AG08396 (cell line): Measurements from ENCODE around the gene ATG7.
A peak's percentile ranks its signal among the peaks of the same experiment; 100 is the strongest.

Experiments used
- DNase-seq: peaks from one replicate; pipeline ENCODE4 v3.0.0; 2012; ENCODE audit warnings: low spot score, mixed read lengths

Gene ATG7

DNA sequence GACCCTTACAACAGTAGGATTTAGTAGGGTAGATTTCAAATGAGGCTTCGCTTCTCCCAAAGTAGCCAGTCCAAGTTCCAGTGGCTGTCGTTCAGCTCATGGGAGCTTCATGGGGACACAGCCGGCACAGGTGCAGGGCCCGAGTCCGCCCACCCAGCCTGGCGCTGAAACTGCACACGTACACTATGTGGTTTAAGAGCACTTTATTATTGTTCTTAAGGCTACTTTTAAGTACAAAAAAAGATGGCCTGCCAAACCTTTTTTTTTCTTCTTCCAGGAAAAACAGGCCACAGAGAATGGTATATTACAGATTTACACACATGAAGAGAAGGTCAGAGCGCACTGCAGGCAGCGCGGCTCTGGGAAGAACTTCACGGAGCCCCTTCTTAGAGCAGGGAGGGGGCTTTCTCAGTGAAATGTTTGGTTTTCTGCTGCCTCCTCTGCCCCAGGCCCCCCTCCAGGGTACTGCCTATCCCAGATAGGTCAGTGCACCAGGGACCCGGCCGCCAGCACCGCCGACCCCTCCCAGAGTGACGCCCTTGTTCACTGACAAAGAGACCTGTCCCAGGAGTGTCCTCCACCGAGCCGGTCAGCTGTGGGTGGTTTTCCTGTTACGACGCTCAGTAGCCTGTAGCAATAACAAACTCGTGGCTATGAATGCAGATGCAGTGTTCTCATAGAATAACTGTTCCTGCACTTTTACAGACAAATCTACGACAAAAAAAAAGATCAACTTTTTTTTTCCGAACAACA is 283.9 kb downstream of the ATG7 start:
- DNase-seq, result no peak

DNA sequence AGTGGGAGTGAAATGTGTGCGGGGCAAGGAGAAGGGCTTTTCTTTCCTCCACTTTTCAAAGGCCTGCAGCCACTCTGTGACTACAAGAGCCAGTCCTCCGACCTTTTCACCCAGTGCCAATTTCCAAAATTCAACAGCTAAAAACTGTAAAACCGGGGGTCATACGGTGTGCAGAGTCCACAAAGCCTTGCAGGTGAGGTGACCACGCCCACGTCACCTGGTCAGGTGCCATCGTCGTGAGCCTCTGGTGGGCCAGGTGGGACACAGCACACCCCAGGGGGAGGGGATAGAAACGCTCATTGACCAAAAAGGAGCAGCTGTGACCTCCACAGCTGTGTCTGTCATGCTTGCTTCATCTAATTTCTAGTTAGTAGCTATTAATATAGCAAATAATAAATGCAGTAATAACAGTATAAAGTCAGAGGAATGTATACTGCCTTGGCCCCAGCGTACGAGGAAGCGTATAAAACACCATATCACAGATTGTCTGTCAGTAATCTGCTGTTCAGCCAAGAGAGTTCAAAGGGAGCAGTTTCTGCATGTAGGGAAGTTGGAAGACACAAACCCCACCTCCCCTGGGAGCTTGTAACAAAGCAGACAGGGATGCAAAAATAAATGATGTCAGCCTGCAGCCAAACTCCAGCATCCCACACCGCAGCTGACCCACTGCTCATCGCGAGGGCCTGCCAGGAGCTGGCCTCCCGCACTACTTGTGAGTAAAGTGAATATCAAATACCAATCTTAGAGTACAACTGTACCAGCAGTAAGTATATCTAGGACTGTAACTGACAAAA is 284.9 kb downstream of the ATG7 start:
- DNase-seq, result peak; percentile 70

DNA sequence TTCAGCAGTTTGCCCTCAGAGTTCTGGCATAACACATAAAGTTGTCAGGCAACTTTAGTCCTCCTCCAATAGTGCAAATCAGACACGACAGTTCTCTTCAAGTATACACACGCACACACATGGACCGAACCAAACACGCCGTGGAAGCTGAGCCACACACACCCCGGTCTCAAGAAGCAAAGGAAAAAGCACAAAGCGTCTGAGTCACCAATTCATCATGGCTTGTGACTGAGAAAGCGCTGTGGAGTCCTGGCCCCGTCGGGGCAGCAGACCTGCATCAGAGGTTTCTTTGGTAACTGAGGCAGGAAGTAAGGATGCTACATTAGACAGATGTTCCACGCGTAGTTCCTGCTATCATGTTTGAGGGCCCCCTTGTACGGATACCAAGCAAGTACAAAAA is 285.8 kb downstream of the ATG7 start:
- DNase-seq, result peak; percentile 88

DNA sequence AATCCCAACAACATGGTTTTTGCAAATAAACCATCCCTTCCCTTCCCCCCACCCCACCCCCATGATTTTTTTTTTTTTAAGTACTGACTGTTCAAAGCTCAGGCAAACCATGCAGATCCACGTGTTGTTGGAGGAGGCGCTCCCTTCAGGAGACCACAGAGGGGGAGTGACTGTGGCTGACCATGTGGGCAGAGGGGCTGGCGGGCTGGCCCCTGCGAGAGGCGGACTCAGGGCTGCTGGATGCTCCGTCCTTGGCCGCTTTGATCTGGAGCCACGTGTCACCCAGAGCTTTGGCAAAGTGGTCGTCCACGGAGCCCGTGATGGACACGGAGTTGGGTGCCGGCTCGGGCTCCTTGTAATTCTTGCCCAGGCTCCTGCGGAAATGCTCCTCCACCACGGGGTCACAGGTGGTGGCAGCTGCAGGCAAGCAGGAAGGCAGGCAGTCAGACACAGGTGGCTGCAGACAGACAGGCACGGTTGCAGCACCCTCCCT is 286.3 kb downstream of the ATG7 start:
- DNase-seq, result no peak

DNA sequence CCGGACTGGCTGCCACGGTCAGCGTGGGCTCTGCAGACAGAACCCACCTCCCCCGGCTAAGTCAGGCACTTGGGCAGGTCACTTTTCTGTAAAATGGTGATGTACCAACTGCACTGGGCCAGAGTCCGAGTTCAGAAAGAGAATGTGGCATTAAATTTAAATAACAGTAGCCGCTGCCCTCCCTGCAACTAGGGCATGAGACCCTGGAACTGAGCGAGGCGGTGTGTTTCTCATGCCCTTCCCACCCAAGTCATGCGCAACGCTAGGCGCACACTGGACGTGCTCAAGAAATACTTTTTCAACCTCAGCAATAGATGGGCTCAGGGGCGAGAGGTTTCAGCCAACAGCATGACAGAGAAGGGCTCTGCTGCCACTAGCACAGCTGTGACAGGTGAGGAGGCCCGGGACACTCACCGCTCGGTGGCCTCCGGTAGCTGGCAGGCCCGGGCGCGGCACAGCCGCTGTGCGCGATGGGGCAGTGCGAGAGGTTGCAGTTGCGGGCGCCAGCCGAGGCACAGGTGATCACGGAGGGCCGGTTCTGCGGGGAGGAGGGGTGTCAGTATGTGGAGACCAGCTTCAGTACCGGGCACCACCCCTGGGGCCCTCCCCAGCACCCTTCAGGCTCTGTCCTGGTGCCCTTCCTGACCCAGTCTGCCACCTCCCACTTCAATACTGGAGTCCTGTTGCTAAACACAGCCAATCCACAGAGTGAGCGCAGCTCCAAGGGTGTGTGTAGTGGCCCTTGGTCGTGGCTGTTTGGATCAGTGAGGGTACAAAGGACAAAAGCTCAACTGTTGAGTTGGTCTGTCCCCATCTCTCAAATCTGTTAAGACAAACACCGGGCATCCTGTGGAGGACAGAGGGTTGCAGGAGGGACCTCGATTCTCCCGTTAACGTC is 287.0 kb downstream of the ATG7 start:
- DNase-seq, result no peak

DNA sequence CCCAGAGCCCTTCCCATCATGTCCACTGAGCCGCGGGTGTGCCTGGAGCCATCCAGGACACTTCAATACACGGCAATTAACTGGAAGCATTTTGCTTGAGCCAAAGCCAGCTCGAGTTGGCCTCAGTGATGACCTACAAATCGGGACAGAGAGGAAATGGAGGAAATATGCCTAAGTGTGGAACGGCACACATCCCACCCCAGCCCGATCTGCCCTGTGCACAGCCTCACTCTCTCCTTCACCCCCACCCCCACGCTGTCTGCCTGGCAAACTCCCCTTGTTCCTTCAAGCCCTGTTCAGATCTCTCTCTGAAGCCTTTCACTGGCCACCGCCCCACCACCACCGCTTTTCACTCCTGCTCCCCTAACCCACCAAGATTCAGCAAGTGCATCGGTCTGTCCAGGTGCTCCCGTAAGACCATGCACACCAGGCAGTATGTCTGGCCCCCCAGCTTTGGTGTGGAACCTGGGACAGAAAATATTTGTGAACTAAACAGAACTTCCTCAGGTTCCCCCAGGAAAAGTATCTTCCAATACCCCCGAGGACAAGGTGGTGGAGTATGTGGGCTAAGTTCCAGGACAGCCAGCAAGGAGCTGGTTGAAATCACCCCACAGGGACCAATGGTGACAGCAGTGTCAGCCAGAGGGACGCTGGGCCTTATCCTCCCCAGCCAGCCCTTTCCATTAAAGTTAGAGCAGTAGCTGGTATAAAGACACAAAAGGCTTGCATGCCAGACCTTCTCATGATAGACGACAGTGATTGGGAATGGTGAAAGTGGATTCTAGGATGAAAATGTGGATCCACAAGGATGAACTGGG is 287.8 kb downstream of the ATG7 start:
- no peak for DNase-seq

DNA sequence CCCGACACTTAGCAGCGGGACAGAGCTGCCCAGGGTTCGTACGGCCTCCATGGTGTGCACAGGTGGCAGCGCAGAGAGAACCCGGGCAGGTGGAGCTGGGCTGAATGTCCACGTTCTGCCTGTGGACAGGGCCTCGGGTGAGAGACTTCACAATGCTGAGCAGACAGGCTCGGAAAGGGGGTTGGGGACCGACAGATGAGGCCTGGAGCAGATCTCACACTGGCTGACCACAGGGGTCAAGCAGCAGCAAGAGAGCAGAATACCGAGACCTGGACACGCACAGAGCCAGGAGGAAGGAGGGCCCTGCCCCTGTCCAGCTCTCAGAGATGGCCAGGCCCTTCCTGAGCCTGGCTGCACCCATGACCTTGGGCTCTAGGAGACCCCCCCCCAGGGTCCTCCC is 288.5 kb downstream of the ATG7 start:
- no peak for DNase-seq

DNA sequence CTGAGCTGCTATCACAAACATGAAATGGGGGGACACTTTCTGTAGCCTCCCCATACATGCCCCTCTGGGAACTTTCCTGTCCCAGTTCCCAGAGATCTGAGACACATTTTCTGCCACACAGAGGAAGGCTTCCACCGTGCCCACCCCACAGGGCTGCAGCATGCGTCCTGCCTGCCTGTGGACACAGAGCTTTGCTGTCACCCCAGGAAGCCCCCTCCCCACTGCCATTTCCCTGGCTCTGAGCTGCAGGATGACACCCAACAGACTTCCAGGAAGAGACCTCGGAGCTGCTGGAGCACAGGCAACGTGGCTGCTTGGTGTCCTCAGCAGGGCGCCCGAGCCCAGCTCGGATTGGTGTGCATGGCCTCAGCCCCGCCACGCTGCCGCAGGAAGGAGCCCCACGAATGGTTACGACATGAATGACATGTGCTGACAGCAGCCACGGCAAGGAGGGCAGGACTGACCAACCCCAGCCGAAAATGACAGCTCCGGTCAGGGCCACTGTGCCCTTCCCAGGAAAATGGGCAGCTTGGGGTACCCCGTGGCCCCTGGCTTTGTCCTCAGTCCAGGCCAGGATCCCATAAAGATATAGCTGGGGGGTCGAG is 290.2 kb downstream of the ATG7 start:
- DNase-seq, result no peak

DNA sequence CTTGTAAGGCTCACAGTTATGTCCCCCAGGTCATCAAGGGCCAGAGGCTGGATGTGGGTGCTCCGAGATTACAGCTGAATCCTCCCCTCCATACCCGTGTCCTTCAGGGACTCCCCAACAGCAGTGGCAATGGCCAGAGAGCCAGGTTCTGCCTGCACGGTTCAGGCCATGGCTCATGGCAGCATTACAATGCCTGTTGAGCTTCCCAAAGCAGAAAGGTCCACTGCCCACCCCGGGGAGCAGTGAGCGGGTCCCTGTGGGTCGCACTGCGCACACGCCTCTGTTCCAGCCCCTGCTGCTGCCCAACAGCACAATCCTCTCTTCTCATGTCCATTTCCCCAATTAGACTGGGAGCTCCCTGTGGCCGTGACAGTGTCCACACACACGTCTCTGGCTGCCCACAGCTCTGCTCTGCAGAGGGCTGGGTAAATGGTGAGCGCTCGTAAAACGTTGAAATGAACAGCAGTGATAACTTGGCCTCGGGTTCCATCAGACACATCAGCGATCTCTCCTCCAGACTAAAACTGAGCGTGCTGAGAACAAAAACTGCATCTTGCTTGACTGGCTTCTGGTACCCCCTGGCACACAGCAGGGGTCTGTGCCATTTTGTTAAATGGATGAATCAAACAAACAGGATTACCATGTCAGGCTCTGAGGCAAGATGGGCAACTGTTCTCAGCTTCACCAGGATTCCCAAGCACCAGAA is 291.1 kb downstream of the ATG7 start:
- no peak for DNase-seq

DNA sequence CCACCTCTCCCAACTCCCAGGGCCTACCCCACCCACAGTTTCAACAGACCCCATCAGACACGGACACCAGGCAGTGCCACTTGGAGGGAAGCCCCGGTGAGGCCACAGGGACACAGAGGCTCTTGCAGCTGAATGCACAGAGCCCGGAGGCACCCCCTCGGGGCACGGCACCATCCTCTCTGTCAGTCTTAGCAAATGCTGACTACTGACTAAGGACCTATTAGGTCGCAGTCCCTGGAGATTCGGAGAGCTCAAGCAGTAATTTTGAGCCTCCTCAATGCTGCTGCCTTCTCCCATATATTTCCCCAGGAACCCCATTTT is 291.6 kb downstream of the ATG7 start:
- DNase-seq, result no peak

DNA sequence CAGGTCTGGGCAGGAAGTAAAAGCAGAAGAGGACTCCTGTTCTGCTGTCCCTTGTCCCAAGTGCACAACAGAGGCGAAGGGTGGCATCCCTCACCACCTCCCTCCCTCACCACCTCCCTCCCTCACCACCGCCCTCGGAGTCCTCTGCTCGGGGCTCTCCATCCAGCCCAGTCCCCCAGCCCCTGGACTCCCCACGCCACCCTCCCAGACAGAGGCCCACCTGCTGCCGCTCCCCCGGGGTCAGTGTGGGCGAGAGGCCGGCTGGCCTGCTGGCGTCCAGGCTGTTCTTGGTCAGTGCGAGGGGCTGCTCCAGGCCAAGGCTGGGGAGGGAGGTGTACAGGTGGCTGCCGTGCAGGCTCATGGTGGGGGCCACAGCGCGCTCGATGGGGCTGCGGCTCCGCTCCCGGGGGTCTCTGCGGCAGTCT is 292.4 kb downstream of the ATG7 start:
- DNase-seq, result no peak

DNA sequence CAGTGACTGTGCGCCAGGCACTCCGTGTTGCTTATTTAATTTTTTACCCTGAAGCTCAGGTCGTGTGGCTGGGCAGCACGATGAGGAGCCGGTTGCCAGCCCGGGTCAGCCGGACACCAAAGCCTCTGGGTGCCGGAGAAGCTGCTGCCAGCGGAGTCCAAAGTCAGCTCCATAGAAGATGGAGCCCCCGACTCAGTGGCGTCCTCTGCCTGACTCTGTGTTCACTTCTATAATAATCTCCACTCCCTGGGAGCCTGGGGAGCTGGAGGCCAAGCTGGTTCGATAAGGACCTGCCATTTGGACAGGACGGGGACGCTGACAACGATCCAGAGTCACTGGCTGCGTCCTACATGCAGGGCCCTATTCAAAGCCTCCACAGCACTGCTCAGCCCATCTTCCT is 292.9 kb downstream of the ATG7 start:
- no peak for DNase-seq

DNA sequence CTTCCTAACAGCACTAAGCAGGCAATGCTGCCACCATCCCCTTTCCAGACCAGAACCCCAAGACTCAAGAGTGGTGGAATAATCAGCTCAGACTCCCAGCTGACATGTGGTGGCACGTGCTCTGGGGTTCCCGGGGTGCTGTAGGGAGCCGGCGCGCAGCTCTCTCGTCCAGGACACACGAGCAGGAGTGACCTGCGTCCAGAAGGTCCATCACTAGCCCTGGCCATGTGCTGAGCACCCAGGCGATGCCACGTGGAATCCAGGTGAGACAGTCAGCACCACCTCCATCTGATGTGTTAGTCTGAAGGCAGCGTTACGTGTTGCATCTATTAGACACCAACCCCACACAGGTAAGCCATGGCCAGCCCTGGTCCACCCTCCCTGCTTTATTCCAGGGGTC is 293.3 kb downstream of the ATG7 start:
- DNase-seq, result no peak

DNA sequence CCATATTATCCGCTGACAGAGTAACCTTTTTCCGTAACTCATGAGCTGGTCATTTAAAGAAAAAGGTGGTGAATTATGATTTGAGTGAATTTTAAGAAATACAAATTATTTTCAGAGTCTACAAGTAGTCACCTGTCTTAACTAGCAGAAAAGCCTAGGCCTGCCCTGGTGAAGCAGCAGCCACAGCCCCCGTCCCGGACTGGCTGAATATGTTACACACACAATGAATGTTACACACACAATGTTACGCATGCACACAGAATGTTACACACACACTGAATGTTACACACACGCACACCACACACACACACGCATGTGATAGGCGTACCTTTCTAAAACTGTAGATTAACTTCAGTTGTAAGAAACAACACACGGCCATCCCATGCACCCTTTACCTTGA is 293.7 kb downstream of the ATG7 start:
- DNase-seq, result no peak

DNA sequence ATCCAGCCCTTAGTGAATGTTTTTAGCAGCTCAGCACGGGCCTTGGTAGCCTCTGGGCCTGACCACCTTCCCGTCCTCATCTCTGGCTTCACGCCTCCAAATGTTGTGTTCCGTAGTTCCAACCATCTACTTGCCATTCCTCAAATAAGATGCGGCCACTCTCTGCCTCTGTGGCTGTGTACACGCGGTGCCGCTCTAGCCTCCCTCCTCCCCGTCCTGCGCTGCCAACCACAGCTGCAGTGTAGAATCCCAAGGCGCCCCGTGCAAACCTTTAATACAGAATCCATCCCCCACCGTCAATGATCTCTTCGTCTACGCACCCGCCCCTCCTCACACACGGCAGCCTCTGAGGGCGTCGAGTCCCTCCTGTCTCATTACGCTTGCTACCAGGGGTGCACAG is 294.3 kb downstream of the ATG7 start:
- no peak for DNase-seq

DNA sequence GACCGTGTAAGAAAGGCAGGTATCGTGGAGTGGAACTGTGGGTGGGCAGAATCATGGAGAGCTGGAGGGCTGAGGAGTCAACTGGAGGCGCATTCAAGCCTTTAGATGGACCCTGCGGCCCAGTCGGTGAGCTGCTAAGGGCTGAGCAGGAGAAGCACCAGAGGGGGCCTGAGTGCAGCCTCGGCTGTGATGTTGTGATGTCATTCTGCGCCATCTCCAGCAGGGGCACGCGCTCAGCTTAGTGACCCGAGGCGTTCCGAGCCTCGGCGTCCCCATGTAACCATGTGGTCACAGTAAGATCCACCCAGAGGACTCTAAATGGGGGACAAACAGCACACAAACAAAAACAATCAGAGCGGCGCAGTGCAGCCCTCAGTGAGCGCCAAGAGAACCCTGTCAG is 294.7 kb downstream of the ATG7 start:
- DNase-seq, result no peak

DNA sequence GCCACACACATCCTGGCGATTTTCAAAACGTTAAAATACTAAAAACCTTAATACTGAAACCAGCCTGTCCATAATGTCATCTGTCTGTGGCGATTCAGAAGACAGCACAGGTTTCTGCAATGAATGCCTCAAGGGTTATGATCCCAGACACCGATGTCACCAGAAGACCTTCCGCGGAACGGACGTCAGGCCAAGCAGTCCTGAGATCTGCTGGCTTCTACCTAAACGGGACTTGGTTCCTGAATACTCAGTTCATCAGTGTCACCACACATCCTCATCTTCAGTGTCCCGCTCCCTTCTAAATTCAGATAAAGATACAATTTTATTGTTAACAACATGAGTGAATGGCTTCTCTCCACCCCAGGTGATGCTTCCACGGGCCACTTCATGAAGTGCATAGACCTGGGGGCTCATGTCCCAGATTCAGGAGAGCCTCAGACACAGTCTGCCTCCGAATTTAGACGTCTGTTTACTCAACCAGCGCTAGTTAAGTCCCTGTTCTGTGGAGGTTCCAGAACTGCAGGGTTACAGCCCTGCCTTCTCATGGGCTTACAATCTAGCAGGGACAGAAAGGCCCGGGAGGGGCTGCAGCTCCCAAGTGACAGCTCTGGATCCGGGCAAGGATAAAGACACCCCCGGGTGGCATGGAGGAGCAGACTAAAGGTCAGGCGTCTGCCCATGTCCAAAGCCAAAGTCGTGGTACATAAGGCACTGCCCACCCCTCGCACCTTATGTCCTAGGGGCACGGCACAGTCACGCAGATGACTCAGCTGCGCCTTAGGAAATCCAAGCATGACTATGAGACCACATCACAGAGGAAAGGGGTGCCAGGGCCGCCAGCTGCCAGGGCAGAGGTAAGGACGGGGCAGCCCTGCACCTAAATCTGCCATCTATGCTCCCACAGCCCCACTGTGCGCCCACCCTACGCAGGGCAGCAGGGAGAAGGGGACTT is 295.6 kb downstream of the ATG7 start:
- DNase-seq, result peak; percentile 87

DNA sequence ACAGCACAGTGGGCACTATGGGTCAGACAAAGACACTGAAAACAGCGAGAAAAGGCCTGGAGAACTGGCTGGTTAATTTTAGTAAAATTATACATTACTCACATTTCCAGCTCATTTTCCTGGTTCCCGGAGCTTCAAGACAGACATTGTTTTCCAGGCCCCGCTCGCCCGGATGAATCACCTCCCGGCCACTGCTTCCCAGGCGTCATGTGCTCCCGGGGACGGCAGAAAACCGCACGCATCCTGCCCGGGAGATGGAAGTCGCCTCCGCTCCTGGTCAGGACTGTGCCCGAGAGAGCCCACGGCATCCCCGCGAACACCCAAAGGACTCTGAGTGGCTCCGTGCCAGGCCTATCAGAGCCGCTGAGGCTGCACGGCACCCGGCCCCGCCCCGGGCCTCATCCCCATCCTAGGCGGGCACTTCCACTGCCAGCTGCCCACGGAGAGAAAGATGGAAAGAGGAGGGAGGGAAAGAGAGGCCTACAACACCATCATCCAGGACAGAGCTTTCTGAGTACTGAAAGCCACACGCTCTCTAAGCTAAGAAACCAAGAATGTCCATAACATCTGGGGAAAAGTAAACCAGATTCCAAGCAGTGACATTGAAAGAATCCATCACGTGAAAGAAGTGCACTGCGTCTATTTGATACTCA is 296.4 kb downstream of the ATG7 start:
- DNase-seq, result peak; percentile 93
